HG03045 (cell line): Measurements from ENCODE around the gene UBA7.
"Not testable (repeated sequence)": the region's sequence is repeated elsewhere in the genome, so short reads cannot be mapped to it uniquely, and the experiment has no call there.

Experiments used
- ATAC-seq: cut with Tn5 transposase; IDR thresholded peaks from one replicate; pipeline ENCODE4 v1.9.1; 2021; ENCODE audit warnings: mild to moderate bottlenecking, moderate library complexity; ENCODE audit not compliant: unreplicated experiment

UBA7 gene

DNA sequence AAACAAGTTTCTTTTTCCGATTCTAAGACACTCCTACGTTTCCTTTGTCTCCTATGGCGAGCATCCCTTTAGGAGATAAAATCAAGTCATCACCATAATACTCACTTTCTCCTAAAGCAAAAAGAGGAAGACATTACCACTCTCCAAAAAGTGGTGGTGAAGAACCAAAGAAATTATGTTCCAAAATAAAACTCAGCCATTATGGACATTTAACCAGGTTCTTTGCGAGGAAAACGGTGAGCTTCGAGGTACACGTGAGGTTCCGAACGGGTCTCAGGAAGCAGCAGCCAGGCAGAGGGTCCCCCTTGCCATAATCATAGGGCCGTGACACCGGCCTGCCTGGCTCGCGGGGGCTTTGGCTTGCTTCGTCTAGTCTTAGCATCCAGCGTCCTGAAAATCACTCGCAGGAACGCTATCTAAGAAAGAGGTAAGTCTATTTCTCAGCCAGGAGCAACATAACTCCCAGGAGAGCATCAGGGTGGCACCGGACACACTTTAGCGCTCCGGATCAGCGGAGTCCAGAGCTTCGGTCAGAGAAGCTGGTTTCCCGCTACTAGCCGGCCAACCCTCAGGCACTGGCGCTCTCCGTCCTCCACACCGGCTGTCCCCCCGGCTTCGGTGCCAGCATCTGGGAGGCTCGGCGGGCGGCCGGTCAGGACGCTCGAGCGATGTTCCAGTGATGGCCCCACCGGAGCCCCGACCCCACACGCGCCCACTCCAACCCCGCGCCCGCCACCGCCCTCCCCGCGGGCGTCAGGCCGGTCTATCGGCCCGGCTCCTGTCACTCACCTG is 28.0 kb downstream of the UBA7 start:
- ATAC-seq = peak; percentile 39

DNA sequence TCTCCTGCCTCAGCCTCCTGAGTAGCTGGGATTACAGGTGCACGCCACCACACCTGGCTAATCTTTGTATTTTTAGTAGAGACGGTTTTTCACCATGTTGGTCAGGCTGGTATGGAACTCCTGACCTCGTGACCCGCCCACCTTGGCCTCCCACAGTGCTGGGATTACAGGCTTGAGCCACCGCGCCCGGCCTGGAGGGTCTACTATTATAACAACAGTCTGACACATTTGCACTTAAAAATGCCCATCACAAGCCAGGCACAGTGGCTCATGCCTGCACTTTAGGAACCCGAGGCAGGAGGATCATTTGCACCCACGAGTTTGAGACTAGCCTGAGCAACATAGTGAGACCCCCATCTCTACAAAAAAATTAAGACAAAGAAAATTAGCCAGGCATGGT is 31.5 kb downstream of the UBA7 start:
- ATAC-seq = not testable (repeated sequence)

DNA sequence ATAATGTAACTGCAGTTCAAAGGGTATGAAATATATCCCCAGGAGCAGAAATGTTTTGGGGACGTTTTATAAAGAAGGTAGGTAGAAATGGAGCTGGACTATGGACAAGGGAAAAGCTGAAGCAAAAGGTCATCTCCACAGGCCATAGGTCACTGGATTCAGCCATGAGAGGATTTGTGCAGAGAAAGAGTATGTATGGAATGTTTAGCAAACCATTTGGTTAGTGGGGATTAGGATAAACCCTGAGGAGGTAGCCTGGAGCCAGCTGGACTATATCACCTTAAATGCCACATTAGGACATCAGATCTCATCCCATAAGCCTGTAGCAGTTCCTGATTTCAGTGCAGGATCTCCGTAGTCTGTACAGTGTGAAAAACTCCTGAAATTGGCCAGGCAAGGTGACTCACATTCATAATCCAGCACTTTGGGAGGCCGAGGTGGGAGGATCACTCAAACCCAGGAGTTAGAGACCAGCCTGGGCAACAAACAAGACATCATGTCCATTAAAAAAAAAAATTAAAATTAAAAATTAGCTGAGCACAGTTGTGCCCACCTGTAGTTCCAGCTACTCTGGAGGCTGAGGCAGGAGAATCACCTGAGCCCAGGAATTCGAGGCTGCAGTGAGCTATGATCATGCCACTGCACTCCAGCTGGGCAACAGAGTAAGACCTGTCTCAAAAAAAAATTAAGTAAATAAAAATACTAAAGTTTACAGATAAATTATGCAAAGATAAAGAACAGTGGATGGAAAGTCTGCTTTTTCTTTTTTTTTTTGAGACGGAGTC is 32.1 kb downstream of the UBA7 start:
- ATAC-seq = no peak

DNA sequence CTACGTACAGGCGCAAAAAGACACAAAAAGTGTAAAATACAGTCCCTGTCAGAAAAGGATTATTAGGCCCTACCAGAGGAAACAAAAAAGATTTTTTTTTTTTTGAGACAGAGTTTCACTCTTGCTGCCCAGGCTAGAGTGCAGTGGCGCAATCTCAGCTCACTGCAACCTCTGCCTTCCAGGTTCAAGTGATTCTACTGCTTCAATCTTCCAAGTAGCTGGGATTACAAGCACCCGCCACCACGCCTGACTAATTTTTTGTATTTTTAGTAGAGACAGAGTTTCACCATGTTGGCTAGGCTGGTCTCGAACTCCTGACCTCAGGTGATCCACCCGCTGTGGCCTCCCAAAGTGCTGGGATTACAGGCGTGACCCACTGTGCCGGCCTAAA is 32.8 kb downstream of the UBA7 start:
- not testable (repeated sequence) for ATAC-seq

DNA sequence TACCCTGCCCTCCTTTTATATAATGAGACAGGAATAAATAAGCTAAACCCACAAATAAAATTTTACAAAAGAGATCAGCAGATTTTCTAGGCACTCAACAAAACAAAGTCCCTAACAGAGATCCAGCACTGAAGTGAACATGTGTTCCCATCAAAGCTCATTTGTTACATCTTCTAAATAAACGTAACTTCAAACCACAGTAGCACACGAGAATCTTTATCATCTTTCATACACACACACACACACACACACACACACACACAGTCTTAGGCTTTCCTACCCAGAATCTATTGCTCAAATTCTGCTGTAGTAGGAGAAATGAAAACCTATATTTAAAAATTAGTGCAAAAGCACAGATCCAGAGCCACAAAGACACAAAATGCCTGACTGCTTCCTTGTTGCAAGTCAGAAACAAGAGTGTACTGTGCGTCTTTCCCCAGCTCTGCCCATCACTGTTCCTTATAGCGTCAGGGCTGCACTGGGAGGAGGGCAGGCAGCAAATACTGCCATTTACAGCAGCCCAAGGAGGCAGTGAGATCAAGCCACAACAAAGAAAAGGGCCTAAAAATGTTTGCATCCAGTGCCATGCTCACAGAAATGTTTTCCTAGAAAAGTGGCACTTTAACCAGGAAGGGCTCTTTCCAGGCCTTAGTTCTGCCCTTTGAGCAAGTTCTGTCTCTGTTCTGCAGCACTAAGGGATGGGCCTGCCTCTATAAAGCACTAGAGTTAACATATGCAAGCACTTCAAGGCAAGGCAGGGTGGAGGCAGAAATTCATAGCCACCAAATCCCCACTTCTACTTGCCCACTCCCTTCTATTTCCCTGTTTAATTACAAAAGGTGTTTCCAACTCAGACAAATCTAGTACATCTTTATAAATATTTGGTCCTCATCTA is 33.4 kb downstream of the UBA7 start:
- no peak for ATAC-seq

DNA sequence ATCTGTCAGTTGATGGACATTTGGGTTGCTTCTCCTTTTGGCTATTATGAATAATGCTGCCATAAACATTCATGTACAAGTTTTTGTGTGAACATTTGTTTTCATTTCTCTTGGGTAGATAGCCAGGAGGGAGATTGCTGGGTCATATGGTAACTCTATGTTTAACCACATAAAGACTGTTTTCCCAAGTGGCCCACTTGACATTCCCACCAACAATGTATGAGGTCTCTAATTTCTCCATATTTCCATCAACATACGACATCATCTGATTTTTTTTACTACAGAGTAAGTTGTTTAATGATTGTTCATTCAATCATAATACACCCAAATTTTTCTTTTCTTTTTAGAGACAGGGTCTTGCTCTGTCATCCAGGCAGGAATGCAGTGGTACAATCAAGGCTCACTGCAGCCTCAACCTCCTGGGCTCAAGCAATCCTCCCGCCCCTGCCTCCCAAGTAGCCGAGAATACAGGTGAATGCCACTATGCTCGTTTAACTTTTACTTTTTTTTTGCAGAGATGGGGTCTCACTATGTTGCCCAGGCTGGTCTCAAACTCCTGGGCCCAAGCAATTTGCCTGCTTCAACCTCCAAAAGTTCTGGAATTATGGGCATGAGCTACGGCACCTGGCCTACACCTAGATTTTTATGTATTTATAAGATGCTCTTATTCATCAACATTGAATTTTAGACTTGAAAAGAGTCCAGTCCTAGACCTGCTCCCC is 34.2 kb downstream of the UBA7 start:
- ATAC-seq = no peak

DNA sequence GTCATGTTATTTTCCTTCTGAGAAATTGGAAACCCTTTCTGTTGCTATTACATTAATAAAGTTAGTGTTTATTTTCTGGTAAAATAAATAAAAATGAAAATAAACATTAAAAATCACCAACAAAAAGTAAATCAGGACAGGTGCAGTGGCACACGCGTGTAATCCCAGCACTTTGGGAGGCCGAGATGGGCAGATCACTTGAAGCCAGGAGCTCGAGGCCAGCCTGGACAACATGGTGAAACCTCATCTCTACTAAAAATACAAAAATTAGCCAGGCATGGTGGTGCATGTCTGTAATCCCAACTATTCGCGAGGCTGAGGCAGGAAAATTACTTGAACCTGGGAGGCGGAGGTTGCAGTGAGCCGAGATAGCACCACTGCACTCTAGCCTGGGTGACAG is 37.7 kb downstream of the UBA7 start:
- ATAC-seq = not testable (repeated sequence)

DNA sequence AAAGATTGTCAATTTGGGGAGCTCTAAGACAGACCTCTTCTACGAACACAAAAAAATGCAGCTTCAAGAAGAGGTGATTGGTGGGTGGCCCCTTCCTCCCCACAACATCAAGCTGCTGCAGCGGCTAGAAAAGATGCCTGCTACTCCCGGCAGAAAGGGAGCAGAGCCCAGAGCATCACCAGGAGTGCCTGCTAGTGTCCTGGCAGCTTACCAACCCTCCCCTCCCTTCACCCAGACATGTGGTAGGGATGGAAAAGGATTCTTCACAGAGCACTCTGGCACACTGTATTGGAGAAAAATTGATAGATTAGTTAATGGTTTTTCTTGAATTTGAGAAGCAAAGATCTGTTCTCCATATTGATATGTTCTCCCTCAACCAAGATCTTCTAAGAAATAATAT is 38.2 kb downstream of the UBA7 start:
- ATAC-seq = no peak

DNA sequence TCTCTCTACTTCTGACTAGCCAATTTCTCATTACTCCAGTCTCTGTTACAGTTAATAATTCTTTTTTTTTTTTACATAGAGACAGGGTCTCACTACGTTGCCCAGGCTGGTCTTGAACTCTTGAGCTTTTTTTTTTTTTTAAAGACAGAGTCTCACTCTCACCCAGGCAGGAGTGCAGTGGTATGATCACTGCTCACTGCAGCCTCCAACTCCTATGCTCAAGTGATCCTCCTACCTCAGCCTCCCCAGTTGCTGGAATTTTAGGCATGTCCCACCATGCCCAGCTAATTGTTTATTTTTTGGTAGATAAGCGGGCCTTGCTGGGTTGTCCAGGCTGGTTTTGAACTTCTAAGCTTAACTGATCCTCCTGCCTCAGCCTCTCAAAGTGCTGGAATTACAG is 41.0 kb downstream of the UBA7 start:
- no peak for ATAC-seq

DNA sequence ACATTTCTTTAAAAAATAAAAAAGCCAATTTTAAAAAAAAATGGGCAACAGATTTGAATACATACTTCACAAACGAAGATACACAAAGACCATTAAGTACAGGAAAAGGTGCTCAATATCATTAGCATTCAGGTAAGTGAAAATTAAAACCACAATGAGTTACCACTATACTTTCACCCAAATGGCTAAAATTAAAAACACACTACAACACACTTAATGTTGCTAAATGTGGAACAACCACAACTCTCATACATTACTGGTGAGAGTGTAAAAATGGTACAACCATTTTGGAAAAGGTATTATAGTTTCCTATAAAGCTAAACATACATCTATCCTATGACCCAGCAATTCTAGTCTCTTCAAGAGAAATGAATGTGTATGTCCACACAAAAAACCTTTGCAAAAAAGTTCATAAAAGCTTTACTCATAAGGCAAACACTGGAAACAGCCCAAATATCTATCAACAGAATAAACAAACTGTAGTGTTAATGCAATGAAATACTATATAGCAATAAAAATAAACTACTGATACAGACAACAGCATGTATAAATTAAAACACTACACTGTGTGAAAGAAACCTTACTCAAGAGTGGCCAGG is 42.3 kb downstream of the UBA7 start:
- no peak for ATAC-seq

DNA sequence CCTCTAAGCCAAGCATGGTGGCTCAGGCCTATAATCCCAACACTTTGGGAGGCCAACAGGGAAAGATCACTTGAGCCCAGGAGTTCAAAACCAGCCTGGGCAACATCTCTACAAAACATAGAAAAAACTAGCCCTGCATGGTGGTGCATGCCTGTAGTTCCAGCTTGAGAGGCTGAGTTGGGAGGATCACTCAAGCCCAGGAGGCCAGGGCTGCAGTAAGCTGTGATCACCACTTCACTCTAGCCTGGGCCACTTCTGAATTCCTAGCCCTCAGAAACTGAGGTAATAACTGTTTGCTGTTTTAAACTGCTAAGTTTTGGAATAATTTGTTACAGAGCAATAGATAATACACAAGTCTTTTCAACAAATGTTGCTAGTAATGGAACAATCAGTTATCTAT is 43.8 kb downstream of the UBA7 start:
- no peak for ATAC-seq

DNA sequence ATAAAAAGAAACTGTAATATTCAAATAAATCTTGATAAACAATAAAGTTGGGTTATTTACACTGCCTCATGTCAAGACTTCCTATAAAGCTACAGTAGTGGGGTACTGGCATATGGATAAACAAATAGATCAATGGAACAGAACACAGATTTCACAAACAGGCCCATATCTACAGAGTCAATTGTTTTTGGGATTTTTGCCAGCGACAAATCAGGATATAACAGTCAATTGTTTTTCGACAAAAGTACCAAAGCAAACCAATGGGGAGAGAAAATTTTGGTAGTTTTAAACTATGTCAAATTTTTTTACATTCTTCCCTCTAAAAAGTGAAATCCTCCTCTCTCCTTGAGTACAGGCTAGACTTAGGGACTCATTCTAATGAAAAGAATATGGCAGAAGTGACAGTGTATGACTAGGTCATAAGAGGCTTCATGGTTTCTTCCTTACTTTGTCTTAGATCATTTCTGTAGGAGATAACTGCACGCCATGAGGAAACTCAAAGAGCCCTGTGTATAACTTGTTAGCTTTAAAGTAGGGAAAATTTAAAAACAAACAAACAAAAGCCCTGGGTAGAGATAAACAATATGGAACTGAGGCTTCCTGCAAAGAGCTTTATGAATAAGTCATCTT is 44.4 kb downstream of the UBA7 start:
- no peak for ATAC-seq

DNA sequence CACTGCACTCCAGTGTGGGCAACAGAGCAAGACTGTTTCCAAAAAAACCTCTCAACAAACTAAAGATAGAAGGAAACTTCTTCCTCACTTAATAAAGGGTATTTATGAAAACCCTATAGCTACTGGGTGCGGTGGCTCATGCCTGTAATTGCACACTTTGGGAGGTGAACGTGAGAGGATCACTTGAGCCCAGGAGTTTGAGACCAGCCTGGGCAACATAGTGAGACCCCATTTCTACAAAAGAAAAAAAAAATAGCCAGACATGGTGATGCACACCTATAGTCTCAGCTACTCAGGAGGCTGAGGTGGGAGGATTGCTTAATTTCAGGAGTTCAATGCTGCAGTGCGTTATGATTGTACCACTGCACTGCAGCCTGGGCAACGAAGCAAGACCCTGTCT is 49.8 kb downstream of the UBA7 start:
- no peak for ATAC-seq

DNA sequence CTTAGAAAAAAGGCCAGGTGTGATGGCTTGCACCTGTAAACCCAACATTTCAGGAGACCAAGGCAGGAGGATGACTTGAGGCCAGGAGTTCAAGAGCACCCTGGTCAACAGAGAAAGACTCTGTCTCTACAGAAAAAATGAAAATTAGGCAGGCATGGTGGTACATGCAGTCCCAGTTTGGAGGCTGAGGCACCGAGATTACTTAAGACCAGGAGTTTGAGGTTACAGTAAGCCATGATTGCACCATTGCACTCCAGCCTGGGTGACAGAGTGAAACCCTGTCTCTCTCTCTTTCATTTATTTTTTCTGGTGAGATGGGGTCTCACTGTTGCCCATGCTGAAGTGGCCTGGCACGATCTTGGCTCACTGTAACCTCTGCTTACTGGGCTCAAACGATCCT is 52.1 kb downstream of the UBA7 start:
- ATAC-seq = no peak

DNA sequence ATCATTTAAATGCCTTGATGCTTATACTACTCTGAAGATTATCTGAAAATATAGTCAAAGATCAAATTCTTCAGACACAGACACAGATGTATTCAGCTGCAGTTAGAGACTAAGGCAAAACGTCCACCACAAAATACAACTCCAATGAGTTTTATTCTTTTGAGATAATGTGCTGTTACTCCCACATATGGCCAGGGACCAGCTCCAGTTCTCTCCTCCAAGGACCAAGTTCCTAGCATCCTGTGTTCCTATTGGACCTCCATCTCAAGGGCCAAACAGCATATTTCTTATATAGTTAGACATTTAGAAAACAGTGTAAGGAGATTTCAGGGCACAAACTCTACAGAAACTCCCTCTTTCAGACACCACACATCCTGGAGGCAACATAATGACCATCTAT is 54.5 kb downstream of the UBA7 start:
- no peak for ATAC-seq

DNA sequence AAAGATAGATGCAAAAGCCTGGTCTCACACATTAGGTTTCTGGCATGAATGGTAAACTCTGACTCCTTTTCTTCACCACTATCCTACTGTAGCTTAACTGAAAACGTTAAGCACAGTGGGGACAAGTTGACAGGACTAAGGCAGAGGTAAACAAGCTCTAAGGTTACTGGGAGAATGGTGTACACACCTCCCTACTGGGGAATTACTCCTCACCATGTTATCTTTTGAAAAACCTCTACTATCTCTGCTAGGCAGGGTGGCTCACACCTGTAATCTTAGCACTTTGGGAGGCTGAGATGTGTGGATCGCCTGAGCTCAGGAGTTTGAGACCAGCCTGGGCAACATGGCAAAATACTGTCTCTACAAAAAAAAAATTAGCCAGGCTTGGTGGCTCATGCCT is 56.6 kb downstream of the UBA7 start:
- no peak for ATAC-seq

DNA sequence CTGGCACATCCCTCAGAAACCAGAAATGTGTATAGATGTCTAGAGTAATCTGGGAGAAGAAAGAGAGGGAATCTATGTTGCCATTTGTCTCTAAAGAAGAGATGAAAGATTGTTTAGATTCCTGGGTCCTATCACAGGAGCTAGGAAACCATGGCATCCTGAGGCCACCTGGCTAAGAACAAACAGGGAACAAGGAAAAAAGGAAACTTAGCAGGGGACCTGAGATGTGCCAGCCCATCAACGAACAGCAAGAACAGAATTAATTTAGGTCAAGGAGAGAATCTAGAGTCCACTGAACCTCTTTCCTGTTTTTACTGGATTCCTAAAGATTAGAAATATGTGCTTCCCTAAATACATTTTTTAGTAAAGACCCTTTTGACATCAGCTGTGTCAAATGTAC is 57.7 kb downstream of the UBA7 start:
- ATAC-seq = no peak
